ENCODE measurements around the gene CAMKV.

DNA sequence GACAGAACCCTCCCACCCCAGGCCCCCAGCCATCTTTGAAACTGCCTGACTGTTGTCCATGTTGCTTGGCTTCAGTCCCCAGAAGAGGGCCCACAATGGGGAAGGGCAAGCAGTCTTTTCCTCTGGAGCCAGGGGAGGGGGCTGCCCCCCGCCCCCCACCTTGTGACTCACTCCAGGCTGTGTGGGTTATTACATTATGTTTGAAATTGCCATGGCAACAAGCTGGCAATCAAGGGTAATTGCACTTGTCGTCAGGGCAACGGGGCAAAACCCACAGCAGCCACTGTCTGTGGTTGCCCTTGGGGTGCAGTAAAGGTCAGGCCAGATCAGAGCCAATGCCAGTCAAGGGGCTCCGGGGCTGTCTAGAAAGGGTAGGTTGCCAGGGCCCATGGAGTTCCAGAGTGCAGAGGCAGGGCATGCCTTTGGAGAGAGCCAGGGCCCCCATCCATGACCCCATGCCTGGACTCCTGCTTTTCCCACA is 3.1 kb upstream of the CAMKV start:
- TF ChIP-seq CEBPB (IDR thresholded peaks at IDR 0.05), result no peak
- no peak for TF ChIP-seq YY1 (IDR thresholded peaks at IDR 0.05; ENCODE audit: low read depth)
